Measurements from ENCODE around the gene THTPA.

THTPA gene

GRCh38 chr14:23555882-23556699 is at the start of gene THTPA:
THTPA (plus strand) TSS chr14:23556271; CDS start chr14:23556758, 487 bp downstream.
- TF ChIP-seq, protein P1, sequence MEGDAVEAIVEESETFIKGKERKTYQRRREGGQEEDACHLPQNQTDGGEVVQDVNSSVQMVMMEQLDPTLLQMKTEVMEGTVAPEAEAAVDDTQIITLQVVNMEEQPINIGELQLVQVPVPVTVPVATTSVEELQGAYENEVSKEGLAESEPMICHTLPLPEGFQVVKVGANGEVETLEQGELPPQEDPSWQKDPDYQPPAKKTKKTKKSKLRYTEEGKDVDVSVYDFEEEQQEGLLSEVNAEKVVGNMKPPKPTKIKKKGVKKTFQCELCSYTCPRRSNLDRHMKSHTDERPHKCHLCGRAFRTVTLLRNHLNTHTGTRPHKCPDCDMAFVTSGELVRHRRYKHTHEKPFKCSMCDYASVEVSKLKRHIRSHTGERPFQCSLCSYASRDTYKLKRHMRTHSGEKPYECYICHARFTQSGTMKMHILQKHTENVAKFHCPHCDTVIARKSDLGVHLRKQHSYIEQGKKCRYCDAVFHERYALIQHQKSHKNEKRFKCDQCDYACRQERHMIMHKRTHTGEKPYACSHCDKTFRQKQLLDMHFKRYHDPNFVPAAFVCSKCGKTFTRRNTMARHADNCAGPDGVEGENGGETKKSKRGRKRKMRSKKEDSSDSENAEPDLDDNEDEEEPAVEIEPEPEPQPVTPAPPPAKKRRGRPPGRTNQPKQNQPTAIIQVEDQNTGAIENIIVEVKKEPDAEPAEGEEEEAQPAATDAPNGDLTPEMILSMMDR (IDR thresholded peaks at IDR 0.05; ENCODE audit: low read depth, low read length, missing control alignments) = no peak
- peak within 1 kb of the TSS; percentile 74 for H3K4me3 ChIP-seq (ENCODE audit: low read depth, low read length)
- in situ Hi-C loops (cut with HindIII; ENCODE audit: low sequenced_read_pairs) = no loop called here
- peak; percentile 53 for DNase-seq (ENCODE audit: low read depth)

GRCh38 chr14:23512156-23512555 is 43.9 kb upstream of the THTPA start:
- TF ChIP-seq, protein P1 (IDR thresholded peaks at IDR 0.05; ENCODE audit: low read depth, low read length, missing control alignments) = no peak
- H3K4me3 ChIP-seq (ENCODE audit: low read depth, low read length) = peak overlapping the region; percentile 31
- no peak for DNase-seq (ENCODE audit: low read depth)
- in situ Hi-C loops (cut with HindIII; ENCODE audit: low sequenced_read_pairs) = no loop called here

GRCh38 chr14:23513005-23513817 is 42.9 kb upstream of the THTPA start:
- in situ Hi-C loops (cut with HindIII; ENCODE audit: low sequenced_read_pairs) = no loop called here
- TF ChIP-seq, protein P1 (IDR thresholded peaks at IDR 0.05; ENCODE audit: low read depth, low read length, missing control alignments) = no peak
- H3K4me3 ChIP-seq (ENCODE audit: low read depth, low read length) = no peak overlapping the region
- no peak for DNase-seq (ENCODE audit: low read depth)

- no peak for DNase-seq (ENCODE audit: low read depth)
- H3K4me3 ChIP-seq (ENCODE audit: low read depth, low read length) = no peak overlapping the region
- TF ChIP-seq, protein P1 (IDR thresholded peaks at IDR 0.05; ENCODE audit: low read depth, low read length, missing control alignments) = no peak
- in situ Hi-C loops (cut with HindIII; ENCODE audit: low sequenced_read_pairs) = no loop called here
These were observed 42.0 kb upstream of the THTPA start for GRCh38 chr14:23513818-23514643.

- TF ChIP-seq, protein P1 (IDR thresholded peaks at IDR 0.05; ENCODE audit: low read depth, low read length, missing control alignments) = no peak
- in situ Hi-C loops (cut with HindIII; ENCODE audit: low sequenced_read_pairs) = no loop called here
- H3K4me3 ChIP-seq (ENCODE audit: low read depth, low read length) = no peak overlapping the region
- DNase-seq (ENCODE audit: low read depth) = no peak
These were observed 41.5 kb upstream of the THTPA start for GRCh38 chr14:23514644-23514957.

Data from astrocyte of the cerebellum (primary cell).